ENCODE measurements around the gene LBHD2.

- TF ChIP-seq, protein P1, sequence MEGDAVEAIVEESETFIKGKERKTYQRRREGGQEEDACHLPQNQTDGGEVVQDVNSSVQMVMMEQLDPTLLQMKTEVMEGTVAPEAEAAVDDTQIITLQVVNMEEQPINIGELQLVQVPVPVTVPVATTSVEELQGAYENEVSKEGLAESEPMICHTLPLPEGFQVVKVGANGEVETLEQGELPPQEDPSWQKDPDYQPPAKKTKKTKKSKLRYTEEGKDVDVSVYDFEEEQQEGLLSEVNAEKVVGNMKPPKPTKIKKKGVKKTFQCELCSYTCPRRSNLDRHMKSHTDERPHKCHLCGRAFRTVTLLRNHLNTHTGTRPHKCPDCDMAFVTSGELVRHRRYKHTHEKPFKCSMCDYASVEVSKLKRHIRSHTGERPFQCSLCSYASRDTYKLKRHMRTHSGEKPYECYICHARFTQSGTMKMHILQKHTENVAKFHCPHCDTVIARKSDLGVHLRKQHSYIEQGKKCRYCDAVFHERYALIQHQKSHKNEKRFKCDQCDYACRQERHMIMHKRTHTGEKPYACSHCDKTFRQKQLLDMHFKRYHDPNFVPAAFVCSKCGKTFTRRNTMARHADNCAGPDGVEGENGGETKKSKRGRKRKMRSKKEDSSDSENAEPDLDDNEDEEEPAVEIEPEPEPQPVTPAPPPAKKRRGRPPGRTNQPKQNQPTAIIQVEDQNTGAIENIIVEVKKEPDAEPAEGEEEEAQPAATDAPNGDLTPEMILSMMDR (IDR thresholded peaks at IDR 0.05; ENCODE audit: low read depth, low read length, poor library complexity, severe bottlenecking): no peak
- TF ChIP-seq EZH2phosphoT487 (IDR thresholded peaks at IDR 0.05; ENCODE audit: borderline replicate concordance, low read length): no peak
Measured at GRCh38 chr14:103097994-103098957, 14.3 kb downstream of the LBHD2 start.

Measured in DOHH2 (cell line).